Islet of Langerhans (tissue), 1 donor: ENCODE results near the gene C9orf40.

ENCODE experiments used
- FAIRE-seq: peaks from one replicate; lab custom pipeline; 2011; peaks lifted over from hg19 to GRCh38; lab: Jason Lieb, UNC

Gene C9orf40

GRCh38 chr9:74940600-74940999 is 12.1 kb downstream of the C9orf40 start:
- no peak for FAIRE-seq

- FAIRE-seq, result no peak
These were observed 17.7 kb downstream of the C9orf40 start for GRCh38 chr9:74935008-74935407.

DNA sequence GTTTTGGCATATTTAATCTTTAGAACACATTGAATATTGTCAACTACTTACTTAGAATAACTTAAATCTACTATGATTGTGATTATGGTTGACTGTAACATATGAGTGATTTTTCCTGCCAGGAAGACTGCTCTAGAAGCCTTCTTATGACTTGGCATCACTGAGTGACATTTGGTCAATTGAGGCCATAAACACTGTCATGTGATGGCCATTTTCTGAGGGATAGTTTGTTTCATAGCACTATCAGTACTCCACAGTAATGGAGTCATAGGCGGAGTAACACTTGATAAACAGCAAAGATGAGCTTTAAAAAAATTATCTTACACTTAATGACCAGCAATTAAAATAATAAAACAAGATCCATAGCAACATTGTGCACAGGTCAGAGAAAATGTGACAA is 31.0 kb downstream of the C9orf40 start:
- no peak for FAIRE-seq

DNA sequence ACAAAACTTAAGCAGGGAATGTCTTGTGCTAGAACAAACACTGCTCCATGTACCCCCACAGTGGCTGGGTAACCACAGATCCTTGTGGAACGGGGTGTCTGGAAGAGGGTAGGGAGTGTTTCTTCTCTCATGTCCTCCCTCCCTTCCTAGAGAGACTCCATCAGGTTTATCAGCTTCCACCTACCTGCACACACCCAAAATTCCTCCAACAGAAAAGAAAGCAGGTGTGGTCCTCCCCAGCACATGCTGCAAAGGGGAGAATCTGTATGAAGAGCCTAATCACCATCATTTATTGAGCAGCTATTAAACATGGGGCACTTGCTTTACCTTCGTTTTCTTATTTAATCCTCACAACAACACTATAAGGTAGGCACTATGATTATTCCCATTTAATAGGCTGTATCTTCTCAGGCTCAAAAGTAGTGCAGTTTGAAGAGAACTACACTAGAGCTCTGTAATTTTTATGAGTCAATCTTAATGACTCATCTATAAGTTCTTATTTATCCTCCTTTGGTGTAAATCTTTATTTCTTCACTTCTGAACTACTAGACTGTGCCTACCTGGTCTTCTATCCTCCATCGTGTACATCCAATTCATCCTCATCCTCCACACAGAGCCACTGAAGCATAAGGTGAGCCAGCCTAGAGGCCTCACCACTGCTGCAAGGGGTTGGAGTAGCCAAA is 31.6 kb downstream of the C9orf40 start:
- no peak for FAIRE-seq

DNA sequence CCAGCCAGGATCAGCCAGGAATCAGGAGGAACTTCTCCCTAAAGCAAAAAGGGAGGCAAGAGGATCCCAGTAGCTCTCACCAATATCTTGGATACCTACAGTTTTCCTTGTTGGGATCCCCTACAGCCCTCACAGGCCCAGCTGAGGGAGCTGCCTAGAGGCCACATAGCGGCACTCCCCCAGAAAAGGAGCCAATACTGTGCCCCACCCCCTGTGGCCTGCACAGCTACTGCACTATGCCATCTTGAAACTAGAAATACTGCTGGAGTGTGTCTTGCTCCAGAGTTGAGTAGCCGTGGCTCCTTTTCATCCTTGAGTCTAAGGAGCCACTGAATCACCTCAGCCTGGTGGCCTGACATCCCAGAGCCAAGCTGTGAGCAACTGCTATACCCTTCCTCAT is 42.7 kb downstream of the C9orf40 start:
- FAIRE-seq, result no peak

- no peak for FAIRE-seq
These were observed 44.0 kb downstream of the C9orf40 start for GRCh38 chr9:74908665-74909064.

GRCh38 chr9:74907085-74907484 is 45.6 kb downstream of the C9orf40 start:
- FAIRE-seq, result no peak

DNA sequence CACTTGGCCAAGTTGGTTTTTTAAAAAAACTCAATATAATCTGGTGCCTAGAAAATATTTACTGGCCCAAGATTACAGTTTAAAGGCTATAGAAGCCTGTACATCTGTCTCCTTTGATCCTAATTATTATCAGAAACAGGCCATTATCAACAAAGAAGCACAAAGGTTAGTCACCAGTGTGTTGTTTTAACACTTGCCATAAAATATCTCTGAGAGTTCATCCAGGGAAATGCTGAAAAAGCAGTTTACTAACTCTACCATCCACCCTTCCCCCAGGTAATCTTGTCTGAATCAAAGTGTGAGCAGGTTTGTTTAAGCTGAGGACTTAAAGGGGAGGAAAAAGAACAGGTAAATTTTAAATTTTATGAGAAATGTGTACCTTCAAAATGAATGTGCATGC is 51.7 kb downstream of the C9orf40 start:
- no peak for FAIRE-seq
